Lower lobe of right lung (tissue), 2 donors: ENCODE data around the gene NPTX1. TPM values are rescaled to one million over a fixed set of nuclear protein-coding genes. Genes with fewer than 3 reads are reported as not detected.

ENCODE experiments used
- ATAC-seq, 2 donors: fragments of 200-7000 bp; cut with Tn5 transposase; one replicate each; pipeline ENCODE4 v1.9.1; 2020 to 2022; ENCODE audit warnings: mild to moderate bottlenecking in 2 of 2, moderate library complexity in 2 of 2
- DNase-seq: peaks from one replicate; pipeline ENCODE4 v3.0.0-alpha.2; 2020
- H3K27ac ChIP-seq: fragments of 200-600 bp; one replicate; pipeline ENCODE4 v1.8.0; 2022
- H3K27me3 ChIP-seq: fragments of 200-600 bp; one replicate; pipeline ENCODE4 v1.8.0; 2022; ENCODE audit warnings: low read depth
- H3K36me3 ChIP-seq: fragments of 200-600 bp; one replicate; pipeline ENCODE4 v1.8.0; 2022; ENCODE audit warnings: mild to moderate bottlenecking
- H3K4me1 ChIP-seq: fragments of 200-600 bp; one replicate; pipeline ENCODE4 v1.8.0; 2022
- H3K4me3 ChIP-seq: fragments of 200-600 bp; one replicate; pipeline ENCODE4 v1.8.0; 2022; ENCODE audit warnings: mild to moderate bottlenecking
- H3K9me3 ChIP-seq: fragments of 200-600 bp; one replicate; pipeline ENCODE4 v1.8.0; 2022
- intact Hi-C: fragments of 100-400 bp; cut with DNase I; formaldehyde crosslinking; loops from one replicate; pipeline ENCODE4 v1.11.0; 2022
- total RNA-seq: library from RNA; stranded (reverse); fragmentation: NEBNext Ultra II Directional; extraction: Animal tissue kit (Norgen Biotek cat#: 25700); gene quantifications from one replicate; pipeline ENCODE4 v1.2.1, GENCODE V29; 2021
- TF ChIP-seq, protein P1 (sequence below): fragments of 200-600 bp; IDR thresholded peaks from one replicate; pipeline ENCODE4 v1.8.0; 2022; ENCODE audit warnings: antibody characterized with exemption, mild to moderate bottlenecking
- donor health status: DM: no; HTN: yes; CAD: no; lungs with severe emphysema.

Gene NPTX1
- total RNA-seq, 1 donor from 2014 or later, result 2.1 TPM

DNA sequence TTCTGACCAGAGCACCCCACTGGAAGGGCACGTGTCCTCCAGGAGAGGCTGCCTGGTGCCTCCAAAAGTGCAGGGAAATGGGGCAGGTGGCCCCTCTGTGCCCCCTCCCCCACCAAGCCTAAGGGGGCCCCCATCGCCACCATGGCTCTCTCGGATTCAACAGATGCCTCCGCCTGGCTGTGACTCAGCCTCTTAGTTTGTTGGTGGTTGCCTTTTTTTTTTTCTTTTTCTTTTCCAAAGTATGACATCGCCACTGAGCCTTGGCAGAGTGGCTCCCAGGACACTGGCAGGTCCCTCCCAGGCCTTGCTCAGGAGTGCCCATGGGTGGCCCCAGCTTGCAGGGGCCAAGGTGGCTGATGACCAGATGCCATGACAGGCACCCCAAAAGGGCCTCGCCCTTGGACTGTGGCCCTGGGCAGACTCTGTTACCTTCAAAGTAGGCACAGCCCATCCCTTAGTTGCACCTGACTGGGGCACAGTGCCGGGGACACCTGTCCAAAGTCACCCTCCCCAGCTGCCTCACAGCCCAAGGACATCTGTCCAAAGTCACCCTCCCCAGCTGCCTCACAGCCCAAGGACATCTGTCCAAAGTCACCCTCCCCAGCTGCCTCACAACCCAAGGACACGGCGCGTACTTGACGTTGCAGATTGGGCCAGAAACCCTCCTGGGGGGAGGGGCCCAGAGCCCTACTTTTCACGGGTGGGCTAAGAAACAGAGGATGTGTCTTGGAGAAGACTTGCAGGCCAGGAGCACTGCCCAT, 29.6 kb downstream of the NPTX1 start:
- no peak for ATAC-seq
- TF ChIP-seq, protein P1, sequence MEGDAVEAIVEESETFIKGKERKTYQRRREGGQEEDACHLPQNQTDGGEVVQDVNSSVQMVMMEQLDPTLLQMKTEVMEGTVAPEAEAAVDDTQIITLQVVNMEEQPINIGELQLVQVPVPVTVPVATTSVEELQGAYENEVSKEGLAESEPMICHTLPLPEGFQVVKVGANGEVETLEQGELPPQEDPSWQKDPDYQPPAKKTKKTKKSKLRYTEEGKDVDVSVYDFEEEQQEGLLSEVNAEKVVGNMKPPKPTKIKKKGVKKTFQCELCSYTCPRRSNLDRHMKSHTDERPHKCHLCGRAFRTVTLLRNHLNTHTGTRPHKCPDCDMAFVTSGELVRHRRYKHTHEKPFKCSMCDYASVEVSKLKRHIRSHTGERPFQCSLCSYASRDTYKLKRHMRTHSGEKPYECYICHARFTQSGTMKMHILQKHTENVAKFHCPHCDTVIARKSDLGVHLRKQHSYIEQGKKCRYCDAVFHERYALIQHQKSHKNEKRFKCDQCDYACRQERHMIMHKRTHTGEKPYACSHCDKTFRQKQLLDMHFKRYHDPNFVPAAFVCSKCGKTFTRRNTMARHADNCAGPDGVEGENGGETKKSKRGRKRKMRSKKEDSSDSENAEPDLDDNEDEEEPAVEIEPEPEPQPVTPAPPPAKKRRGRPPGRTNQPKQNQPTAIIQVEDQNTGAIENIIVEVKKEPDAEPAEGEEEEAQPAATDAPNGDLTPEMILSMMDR, result no peak
- intact Hi-C loops, result no loop called here

DNA sequence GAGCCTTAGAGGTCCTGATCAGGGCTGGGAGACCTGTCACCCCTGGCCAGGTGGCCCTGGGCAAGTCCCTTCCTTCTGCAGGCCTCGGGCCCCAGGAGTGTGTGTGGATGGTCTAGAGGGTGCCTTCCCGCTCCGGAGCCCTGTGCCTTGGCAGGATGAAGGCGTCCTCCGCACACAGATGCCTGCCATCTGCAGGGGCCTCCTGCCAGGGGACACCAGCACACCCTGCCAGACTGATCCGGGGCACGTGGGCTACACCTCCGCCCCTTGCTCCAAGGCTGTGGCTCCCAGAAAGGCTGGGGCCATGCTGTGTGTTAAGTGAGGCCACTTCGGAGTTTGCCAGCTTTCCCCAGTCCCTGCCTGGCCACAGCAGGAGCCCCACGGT, 30.7 kb downstream of the NPTX1 start:
- Histone ChIP-seq H3K27me3 (no peaks in the 10 kb centered on the region), H3K4me1 (no peaks in the 10 kb centered on the region), H3K4me3 (no peak overlapping the region), H3K36me3 (no peaks in the 10 kb centered on the region), H3K9me3 (no peaks in the 10 kb centered on the region), H3K27ac (no peak overlapping the region)
- ATAC-seq (no peak), DNase-seq (no peak)
- intact Hi-C loops, result no loop called here
- TF ChIP-seq, protein P1, result no peak

More for the DNA sequence above, 29.6 kb downstream of the NPTX1 start:
- no peaks in the 10 kb centered on the region for H3K36me3 ChIP-seq
- H3K27me3 ChIP-seq, result no peaks in the 10 kb centered on the region
- H3K27ac ChIP-seq, result no peak overlapping the region
- no peak for DNase-seq
- H3K4me3 ChIP-seq, result no peak overlapping the region
- H3K9me3 ChIP-seq, result no peaks in the 10 kb centered on the region
- H3K4me1 ChIP-seq, result no peaks in the 10 kb centered on the region

DNA sequence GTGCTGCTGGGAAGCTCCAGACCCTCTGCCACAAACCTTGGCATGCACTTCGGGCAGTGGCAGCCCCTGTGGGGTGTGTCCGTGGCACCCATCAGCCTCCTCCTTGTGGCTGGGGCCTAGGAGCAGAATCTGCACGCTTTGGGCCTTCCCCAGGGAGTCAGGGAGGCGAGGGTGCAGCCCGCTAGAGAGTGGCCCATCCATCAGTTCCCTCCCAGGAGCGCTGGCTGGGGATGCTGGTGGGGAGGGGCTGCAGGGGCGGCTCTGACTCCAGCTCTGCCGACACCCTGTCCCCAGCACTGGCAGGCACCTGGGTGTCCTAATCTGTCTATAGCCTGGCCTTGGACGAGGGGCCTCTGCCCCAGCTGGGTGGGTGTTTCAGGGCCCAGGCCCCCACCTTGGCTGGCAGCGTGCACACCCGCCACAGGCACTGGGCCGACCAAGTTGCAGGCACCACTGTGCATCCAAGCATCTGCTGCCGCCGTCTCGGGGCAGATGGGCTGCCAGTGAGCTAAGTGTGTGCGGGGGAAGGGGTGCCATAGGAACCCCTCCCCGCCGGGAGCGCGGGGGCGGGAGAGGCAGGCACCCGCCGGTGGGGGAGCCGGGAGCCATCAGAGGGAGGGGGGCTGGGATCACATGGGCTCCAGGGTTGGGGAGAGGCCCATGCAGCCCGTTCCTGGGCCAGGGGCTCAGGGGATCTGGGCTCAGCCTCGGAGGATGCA, 31.2 kb downstream of the NPTX1 start:
- H3K9me3 ChIP-seq, result no peaks in the 10 kb centered on the region
- peak in 1 of 2 donors; percentile 13 for ATAC-seq
- H3K4me3 ChIP-seq, result no peak overlapping the region

DNA sequence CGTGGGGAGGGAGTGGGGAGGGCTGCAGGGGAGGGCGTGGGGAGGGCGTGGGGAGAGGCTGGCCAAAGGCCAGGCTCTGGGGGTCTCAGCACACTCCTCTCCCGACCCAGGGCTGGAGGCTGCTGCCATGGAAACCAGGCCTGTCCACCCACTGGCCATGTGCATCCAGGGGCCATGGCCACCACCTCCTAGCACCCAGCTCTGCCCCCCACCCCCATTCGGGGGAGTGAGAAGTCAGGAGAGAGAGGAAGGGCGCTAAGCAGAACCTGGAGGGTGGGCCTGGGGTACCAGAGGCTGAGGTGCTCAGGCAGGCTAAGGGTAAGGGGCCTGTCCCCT, 31.8 kb downstream of the NPTX1 start:
- intact Hi-C loops, result no loop called here
- Histone ChIP-seq H3K9me3 (no peaks in the 10 kb centered on the region), H3K4me3 (no peak overlapping the region), H3K27ac (no peak overlapping the region), H3K4me1 (no peaks in the 10 kb centered on the region), H3K36me3 (no peaks in the 10 kb centered on the region), H3K27me3 (no peaks in the 10 kb centered on the region)
- ATAC-seq, result no peak
- TF ChIP-seq, protein P1, result no peak
- no peak for DNase-seq

More for the DNA sequence above, 31.2 kb downstream of the NPTX1 start:
- TF ChIP-seq, protein P1, result no peak
- Histone ChIP-seq H3K27me3 (no peaks in the 10 kb centered on the region), H3K36me3 (no peaks in the 10 kb centered on the region), H3K27ac (no peak overlapping the region), H3K4me1 (no peaks in the 10 kb centered on the region)
- intact Hi-C loops, result no loop called here
- no peak for DNase-seq

DNA sequence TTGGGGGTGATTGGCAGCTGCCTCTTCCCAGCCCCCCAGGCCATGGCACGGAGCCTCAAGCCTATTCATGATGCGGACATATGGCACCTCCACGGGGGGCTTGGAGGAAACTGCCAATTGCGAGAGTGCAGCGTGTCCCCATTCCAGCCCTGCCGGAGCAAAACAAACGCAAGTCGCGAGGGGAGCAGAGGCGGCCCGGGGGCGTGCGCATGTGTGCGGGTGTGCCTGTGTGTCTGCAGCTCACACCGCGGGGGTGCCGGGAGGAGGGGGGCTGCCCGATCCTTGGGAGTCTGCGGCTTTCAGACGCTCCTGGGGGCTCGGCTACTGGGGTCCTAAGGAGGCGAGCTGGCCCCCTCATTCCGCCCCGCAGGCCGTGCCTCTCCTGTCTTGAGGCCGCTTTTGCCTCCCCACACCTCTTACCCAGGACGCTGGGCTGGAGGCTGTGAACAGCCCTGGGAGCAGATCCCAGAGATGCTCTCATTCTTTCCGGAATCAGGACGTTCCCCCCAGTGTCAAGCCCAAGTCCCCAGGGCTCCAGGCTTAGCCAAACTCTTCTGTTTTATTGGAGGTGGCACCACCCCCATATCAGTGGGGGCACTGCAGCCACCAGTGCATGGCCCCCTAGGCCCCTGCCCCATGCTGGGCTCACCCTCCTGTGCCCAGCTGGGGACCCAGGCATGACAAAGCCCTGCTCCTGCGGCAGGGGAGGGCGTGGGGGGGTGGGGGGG, 32.3 kb downstream of the NPTX1 start:
- Histone ChIP-seq H3K4me3 (no peak overlapping the region), H3K36me3 (no peaks in the 10 kb centered on the region), H3K9me3 (no peaks in the 10 kb centered on the region), H3K27ac (no peak overlapping the region), H3K4me1 (no peaks in the 10 kb centered on the region), H3K27me3 (no peaks in the 10 kb centered on the region)
- no peak for DNase-seq
- TF ChIP-seq, protein P1, result no peak
- no peak for ATAC-seq
- intact Hi-C loops, result no loop called here
